SK-N-SH treated with all-trans-retinoic acid at 6 μM for 48 hours (cell line): ENCODE measurements around the gene UGT2B11.
"Not testable (repeated sequence)": the region's sequence is repeated elsewhere in the genome, so short reads cannot be mapped to it uniquely, and the experiment has no call there.

Experiments used
- TF ChIP-seq, protein P1 (sequence below): fragments of 250-450 bp; sonication (Bioruptor Pico); IDR thresholded peaks from 2 replicates; pipeline ENCODE4 v1.8.0; 2020; ENCODE audit warnings: mild to moderate bottlenecking, moderate library complexity, borderline replicate concordance
- TF ChIP-seq, protein P2 (sequence below): fragments of 250-450 bp; sonication (Bioruptor Pico); IDR thresholded peaks from 2 replicates; pipeline ENCODE4 v1.5.1; 2020; ENCODE audit warnings: low read depth, mild to moderate bottlenecking, moderate library complexity

DNA sequence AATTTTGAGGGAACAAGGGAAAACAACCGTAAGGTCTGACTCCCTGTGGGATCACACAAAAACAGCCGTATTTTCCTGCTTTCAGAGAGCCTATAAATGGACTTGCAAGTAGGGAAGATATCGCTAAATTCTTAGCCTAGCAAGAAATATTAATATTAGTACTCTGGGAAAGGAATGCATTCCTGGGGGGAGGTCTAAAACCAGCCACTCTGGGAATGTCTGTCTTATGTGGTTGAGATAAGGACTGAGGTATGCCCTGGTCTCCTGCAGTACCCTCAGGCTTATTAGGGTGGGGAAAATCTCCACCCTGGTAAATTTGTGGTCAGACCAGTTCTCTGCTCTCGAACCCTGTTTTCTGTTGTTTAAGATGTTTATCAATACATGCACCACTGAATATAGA, 16.0 kb downstream of the UGT2B11 start:
- TF ChIP-seq, protein P1, sequence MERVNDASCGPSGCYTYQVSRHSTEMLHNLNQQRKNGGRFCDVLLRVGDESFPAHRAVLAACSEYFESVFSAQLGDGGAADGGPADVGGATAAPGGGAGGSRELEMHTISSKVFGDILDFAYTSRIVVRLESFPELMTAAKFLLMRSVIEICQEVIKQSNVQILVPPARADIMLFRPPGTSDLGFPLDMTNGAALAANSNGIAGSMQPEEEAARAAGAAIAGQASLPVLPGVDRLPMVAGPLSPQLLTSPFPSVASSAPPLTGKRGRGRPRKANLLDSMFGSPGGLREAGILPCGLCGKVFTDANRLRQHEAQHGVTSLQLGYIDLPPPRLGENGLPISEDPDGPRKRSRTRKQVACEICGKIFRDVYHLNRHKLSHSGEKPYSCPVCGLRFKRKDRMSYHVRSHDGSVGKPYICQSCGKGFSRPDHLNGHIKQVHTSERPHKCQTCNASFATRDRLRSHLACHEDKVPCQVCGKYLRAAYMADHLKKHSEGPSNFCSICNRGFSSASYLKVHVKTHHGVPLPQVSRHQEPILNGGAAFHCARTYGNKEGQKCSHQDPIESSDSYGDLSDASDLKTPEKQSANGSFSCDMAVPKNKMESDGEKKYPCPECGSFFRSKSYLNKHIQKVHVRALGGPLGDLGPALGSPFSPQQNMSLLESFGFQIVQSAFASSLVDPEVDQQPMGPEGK = not testable (repeated sequence)
- TF ChIP-seq, protein P2, sequence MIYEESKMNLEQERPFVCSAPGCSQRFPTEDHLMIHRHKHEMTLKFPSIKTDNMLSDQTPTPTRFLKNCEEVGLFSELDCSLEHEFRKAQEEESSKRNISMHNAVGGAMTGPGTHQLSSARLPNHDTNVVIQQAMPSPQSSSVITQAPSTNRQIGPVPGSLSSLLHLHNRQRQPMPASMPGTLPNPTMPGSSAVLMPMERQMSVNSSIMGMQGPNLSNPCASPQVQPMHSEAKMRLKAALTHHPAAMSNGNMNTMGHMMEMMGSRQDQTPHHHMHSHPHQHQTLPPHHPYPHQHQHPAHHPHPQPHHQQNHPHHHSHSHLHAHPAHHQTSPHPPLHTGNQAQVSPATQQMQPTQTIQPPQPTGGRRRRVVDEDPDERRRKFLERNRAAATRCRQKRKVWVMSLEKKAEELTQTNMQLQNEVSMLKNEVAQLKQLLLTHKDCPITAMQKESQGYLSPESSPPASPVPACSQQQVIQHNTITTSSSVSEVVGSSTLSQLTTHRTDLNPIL (CRISPR knock-in tag) = not testable (repeated sequence)
